GM19351 (cell line): Measurements from ENCODE around the gene VAX1.
"Not testable (repeated sequence)": the region's sequence is repeated elsewhere in the genome, so short reads cannot be mapped to it uniquely, and the experiment has no call there.

Source experiments
- ATAC-seq: cut with Tn5 transposase; IDR thresholded peaks from one replicate; pipeline ENCODE4 v1.9.1; 2021; ENCODE audit warnings: mild to moderate bottlenecking, moderate library complexity; ENCODE audit not compliant: unreplicated experiment

The VAX1 gene

GRCh38 chr10:117136391-117136975 lies 1.6 kb downstream of the VAX1 start:
- ATAC-seq: no peak

GRCh38 chr10:117135480-117136140 lies 2.5 kb downstream of the VAX1 start:
- ATAC-seq: no peak

GRCh38 chr10:117135026-117135372 lies 3.1 kb downstream of the VAX1 start:
- no peak for ATAC-seq

- ATAC-seq: no peak
Measured at GRCh38 chr10:117134306-117135025, 3.6 kb downstream of the VAX1 start.

- no peak for ATAC-seq
Measured at GRCh38 chr10:117134056-117134305, 4.1 kb downstream of the VAX1 start.

- no peak for ATAC-seq
Measured at GRCh38 chr10:117133273-117134055, 4.6 kb downstream of the VAX1 start.

- no peak for ATAC-seq
Measured at GRCh38 chr10:117132751-117133231, 5.3 kb downstream of the VAX1 start.

- ATAC-seq: no peak
Measured at GRCh38 chr10:117131376-117132327, 6.4 kb downstream of the VAX1 start.

GRCh38 chr10:117130862-117131375 lies 7.2 kb downstream of the VAX1 start:
- no peak for ATAC-seq

- ATAC-seq: no peak
Measured at GRCh38 chr10:117130346-117130745, 7.7 kb downstream of the VAX1 start.

- ATAC-seq: not testable (repeated sequence)
Measured at GRCh38 chr10:117126645-117127044, 11.4 kb downstream of the VAX1 start.

- no peak for ATAC-seq
Measured at GRCh38 chr10:117126034-117126433, 12.0 kb downstream of the VAX1 start.

GRCh38 chr10:117112220-117112619 lies 25.9 kb downstream of the VAX1 start:
- no peak for ATAC-seq

- no peak for ATAC-seq
Measured at GRCh38 chr10:117107238-117107637, 30.8 kb downstream of the VAX1 start.

- ATAC-seq: no peak
Measured at GRCh38 chr10:117096599-117097201, 41.4 kb downstream of the VAX1 start.

- no peak for ATAC-seq
Measured at GRCh38 chr10:117094856-117095255, 43.2 kb downstream of the VAX1 start.

- ATAC-seq: no peak
Measured at GRCh38 chr10:117092386-117092785, 45.7 kb downstream of the VAX1 start.

- no peak for ATAC-seq
Measured at GRCh38 chr10:117090834-117091233, 47.2 kb downstream of the VAX1 start.

GRCh38 chr10:117087521-117087920 lies 50.5 kb downstream of the VAX1 start:
- ATAC-seq: no peak

GRCh38 chr10:117086546-117086945 lies 51.5 kb downstream of the VAX1 start:
- no peak for ATAC-seq
